ENCODE results near the gene NPR2.

GRCh38 chr9:35792826-35793225, 1.4 kb downstream of the NPR2 start:
- TF ChIP-seq CTCF (IDR thresholded peaks at IDR 0.05; ENCODE audit: insufficient read depth, low read length, poor library complexity, severe bottlenecking) (no peak), EZH2phosphoT487 (conservative IDR thresholded peaks at IDR 0.05; ENCODE audit: low read length) (no peak)
